ENCODE data around the gene RFPL2.
"Not testable (repeated sequence)": the region's sequence is repeated elsewhere in the genome, so short reads cannot be mapped to it uniquely, and the experiment has no call there.

RFPL2 gene

GRCh38 chr22:32193346-32193745, 11.5 kb downstream of the RFPL2 start:
- not testable (repeated sequence) for H3K36me3 ChIP-seq (ENCODE audit: low read depth); H3K27me3 ChIP-seq (ENCODE audit: insufficient read depth, poor library complexity, severe bottlenecking); ATAC-seq (ENCODE audit: low read depth); H3K9me3 ChIP-seq (ENCODE audit: severe bottlenecking); H3K4me3 ChIP-seq (ENCODE audit: severe bottlenecking); H3K4me1 ChIP-seq (ENCODE audit: insufficient read depth, poor library complexity, severe bottlenecking); H3K27ac ChIP-seq (ENCODE audit: poor library complexity, severe bottlenecking); DNase-seq (ENCODE audit: low spot score)

GRCh38 chr22:32191021-32191420, 13.9 kb downstream of the RFPL2 start:
- not testable (repeated sequence) for H3K9me3 ChIP-seq (ENCODE audit: severe bottlenecking); DNase-seq (ENCODE audit: low spot score); ATAC-seq (ENCODE audit: low read depth); H3K36me3 ChIP-seq (ENCODE audit: low read depth); H3K4me1 ChIP-seq (ENCODE audit: insufficient read depth, poor library complexity, severe bottlenecking); H3K4me3 ChIP-seq (ENCODE audit: severe bottlenecking); H3K27me3 ChIP-seq (ENCODE audit: insufficient read depth, poor library complexity, severe bottlenecking); H3K27ac ChIP-seq (ENCODE audit: poor library complexity, severe bottlenecking)

GRCh38 chr22:32185821-32186220, 19.1 kb downstream of the RFPL2 start:
- Histone ChIP-seq H3K4me3 (ENCODE audit: severe bottlenecking) (no peak overlapping the region), H3K36me3 (ENCODE audit: low read depth) (no peaks in the 10 kb centered on the region), H3K9me3 (ENCODE audit: severe bottlenecking) (no peaks in the 10 kb centered on the region), H3K27me3 (ENCODE audit: insufficient read depth, poor library complexity, severe bottlenecking) (no peaks in the 10 kb centered on the region), H3K4me1 (ENCODE audit: insufficient read depth, poor library complexity, severe bottlenecking) (no peaks in the 10 kb centered on the region), H3K27ac (ENCODE audit: poor library complexity, severe bottlenecking) (no peak overlapping the region)
- no peak for TF ChIP-seq CTCF (IDR thresholded peaks at IDR 0.05; ENCODE audit: poor library complexity, severe bottlenecking)
- no peak for ATAC-seq (ENCODE audit: low read depth)
- no peak for DNase-seq (ENCODE audit: low spot score)

GRCh38 chr22:32183625-32184024, 21.2 kb downstream of the RFPL2 start:
- Histone ChIP-seq H3K36me3 (ENCODE audit: low read depth) (no peaks in the 10 kb centered on the region), H3K4me1 (ENCODE audit: insufficient read depth, poor library complexity, severe bottlenecking) (no peaks in the 10 kb centered on the region), H3K27ac (ENCODE audit: poor library complexity, severe bottlenecking) (no peak overlapping the region), H3K27me3 (ENCODE audit: insufficient read depth, poor library complexity, severe bottlenecking) (no peaks in the 10 kb centered on the region), H3K4me3 (ENCODE audit: severe bottlenecking) (no peak overlapping the region), H3K9me3 (ENCODE audit: severe bottlenecking) (no peaks in the 10 kb centered on the region)
- no peak for ATAC-seq (ENCODE audit: low read depth)
- TF ChIP-seq CTCF (IDR thresholded peaks at IDR 0.05; ENCODE audit: poor library complexity, severe bottlenecking): no peak
- no peak for DNase-seq (ENCODE audit: low spot score)

- H3K4me3 ChIP-seq (ENCODE audit: severe bottlenecking): no peak overlapping the region
- H3K27me3 ChIP-seq (ENCODE audit: insufficient read depth, poor library complexity, severe bottlenecking): peaks cover 2% of the 10 kb centered on the region
- no peaks in the 10 kb centered on the region for H3K9me3 ChIP-seq (ENCODE audit: severe bottlenecking)
- TF ChIP-seq CTCF (IDR thresholded peaks at IDR 0.05; ENCODE audit: poor library complexity, severe bottlenecking): no peak
- H3K36me3 ChIP-seq (ENCODE audit: low read depth): no peaks in the 10 kb centered on the region
- ATAC-seq (ENCODE audit: low read depth): no peak
- H3K27ac ChIP-seq (ENCODE audit: poor library complexity, severe bottlenecking): no peak overlapping the region
- no peak for DNase-seq (ENCODE audit: low spot score)
- no peaks in the 10 kb centered on the region for H3K4me1 ChIP-seq (ENCODE audit: insufficient read depth, poor library complexity, severe bottlenecking)
These were observed 23.8 kb downstream of the RFPL2 start for GRCh38 chr22:32181043-32181442.

GRCh38 chr22:32177221-32177765, 27.6 kb downstream of the RFPL2 start:
- ATAC-seq (ENCODE audit: low read depth) (no peak), DNase-seq (ENCODE audit: low spot score) (no peak)
- Histone ChIP-seq H3K4me3 (ENCODE audit: severe bottlenecking) (no peak overlapping the region), H3K9me3 (ENCODE audit: severe bottlenecking) (no peaks in the 10 kb centered on the region), H3K27ac (ENCODE audit: poor library complexity, severe bottlenecking) (no peak overlapping the region), H3K4me1 (ENCODE audit: insufficient read depth, poor library complexity, severe bottlenecking) (no peaks in the 10 kb centered on the region), H3K36me3 (ENCODE audit: low read depth) (no peaks in the 10 kb centered on the region), H3K27me3 (ENCODE audit: insufficient read depth, poor library complexity, severe bottlenecking) (peaks cover 9% of the 10 kb centered on the region)
- TF ChIP-seq CTCF (IDR thresholded peaks at IDR 0.05; ENCODE audit: poor library complexity, severe bottlenecking): no peak

All from RWPE2 (cell line).